Brain pericyte (primary cell): ENCODE data around the gene SIRT6.
"Not testable (repeated sequence)": the region's sequence is repeated elsewhere in the genome, so short reads cannot be mapped to it uniquely, and the experiment has no call there.

ENCODE experiments used
- DNase-seq: peaks from one replicate; pipeline ENCODE4 v3.0.0-alpha.2; 2012; ENCODE audit warnings: low read depth, low spot score

The SIRT6 gene

DNA sequence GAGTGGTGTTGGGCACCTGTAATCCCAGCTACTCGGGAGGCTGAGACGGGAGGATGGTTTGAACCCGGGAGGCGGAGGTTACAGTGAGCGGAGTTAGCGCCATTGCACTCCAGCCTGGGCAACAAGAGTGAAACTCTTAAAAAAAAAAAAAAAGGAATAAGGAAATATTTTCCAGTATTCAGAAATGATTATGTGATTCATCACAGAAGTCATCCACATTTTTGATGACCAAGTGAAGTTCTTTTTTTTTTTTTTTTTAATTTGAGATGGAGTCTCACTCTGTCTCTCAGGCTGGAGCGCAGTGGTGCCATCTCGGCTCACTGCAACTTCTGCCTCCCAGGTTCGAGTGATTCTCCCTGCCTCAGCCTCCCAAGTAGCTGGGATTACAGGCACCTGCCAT, 47.0 kb downstream of the SIRT6 start:
- not testable (repeated sequence) for DNase-seq

DNA sequence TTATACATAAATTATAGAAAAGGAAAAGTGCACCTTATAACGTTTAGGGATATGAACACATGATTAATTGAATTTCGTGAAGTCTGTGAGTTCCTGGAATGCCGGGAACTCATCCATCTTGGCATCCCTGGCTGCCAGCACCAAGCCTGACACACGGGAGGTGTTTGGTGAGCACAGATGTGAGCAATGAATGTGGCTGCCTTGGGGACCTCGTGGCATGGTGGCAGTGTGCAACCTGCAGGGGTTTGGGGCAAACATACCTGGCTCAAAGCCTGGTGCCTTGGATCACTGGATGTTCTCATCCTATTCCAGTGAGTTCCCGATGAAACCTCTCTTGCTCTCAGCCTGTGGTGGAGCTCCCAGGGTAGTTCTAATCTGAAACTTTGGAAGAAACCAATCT, 48.0 kb downstream of the SIRT6 start:
- no peak for DNase-seq

DNA sequence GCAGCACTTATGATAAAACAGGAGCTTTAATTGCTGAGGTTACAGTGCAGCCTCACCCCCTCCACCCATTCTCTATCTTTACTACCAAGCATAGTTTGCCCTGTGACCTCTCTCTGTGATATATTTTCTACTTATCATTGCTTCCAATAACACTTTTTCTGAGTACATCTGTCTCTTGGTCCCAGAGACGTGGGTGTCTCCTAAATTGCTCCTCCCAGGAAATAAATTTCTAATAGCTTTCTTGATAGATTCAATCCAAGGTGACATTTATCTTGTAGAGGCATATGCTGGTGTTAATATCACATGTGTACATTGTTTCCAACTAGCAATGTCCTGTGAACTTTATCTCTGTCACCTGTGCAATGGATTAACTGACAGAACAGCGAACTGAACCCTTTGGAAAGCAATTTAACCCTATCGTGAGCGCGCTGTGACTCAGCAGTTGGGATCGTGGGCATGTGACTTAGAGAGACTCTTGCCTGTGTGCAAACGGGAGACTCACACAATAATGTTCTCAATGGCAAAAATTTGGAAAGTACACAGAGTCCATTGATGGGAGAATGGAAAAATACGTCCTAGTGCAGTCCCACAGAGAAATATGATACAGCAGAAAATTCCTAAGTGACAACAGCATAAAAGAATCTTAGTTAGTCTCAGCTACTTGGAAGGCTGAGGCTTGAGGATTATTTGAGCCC, 51.5 kb downstream of the SIRT6 start:
- no peak for DNase-seq

DNA sequence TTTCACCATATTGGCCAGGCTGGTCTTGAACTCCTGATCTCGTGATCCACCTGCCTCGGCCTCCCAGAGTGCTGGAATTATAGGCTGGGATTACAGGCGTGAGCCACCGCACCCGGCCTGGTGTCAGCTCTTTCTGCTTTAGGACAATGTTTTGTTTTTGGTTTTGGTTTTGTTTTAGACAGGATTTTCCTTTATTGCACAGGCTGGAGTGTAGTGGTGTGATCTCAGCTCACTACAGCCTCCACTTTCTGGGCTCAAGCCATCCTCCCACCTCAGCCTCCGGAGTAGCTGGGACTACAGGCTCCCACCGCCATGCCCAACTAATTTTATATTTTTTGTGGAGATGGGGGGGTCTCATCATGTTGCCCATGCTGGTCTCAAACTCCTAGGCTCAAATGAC, 53.3 kb downstream of the SIRT6 start:
- not testable (repeated sequence) for DNase-seq

DNA sequence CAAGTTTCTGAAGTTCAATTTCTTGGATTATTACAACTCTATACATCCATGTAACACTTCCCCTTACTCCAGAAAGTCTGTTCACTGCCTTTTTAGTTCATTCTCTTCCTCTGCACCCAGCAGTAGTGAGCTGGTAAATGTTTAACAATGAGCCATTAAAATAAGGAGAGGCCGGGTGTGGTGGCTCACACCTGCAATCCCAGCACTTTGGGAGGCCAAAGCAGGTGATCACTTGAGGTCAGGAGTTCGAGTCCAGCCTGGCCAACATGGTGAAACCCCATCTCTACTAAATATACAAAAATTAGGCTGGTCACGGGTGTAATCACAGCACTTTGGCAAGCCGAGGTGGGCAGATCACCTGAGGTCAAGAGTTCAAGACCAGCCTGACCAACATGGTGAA, 55.0 kb downstream of the SIRT6 start:
- not testable (repeated sequence) for DNase-seq

DNA sequence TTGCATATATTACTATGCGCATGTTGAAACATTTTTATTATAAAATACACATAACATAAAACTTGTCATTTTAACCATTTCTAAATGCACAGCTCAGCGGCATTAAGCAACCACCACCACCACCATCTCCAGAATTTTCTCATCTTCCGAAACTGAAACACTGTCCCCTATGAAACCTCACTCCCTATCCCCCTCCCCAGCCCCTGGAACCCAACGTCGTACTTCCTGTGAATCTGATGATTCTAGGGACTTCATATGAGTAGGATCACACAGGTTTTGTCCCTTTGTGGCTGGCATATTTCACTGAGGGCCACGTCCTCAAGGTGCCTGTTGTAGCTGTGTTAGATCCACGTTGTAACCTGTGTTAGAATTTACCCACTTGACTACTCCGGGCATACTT, 57.7 kb downstream of the SIRT6 start:
- no peak for DNase-seq
